ENCODE results near the gene KLRG1. TPM values are rescaled to one million over a fixed set of nuclear protein-coding genes. Genes with fewer than 3 reads are reported as not detected.

The KLRG1 gene
- total and polyA plus RNA-seq, 10 donors = 2.0 to 35.9 (median 28.0) TPM

GRCh38 chr12:8947737-8948136, 41.6 kb upstream of the KLRG1 start:
- intact Hi-C loops (cut with DNase I; ENCODE audit: low total_unique reads) = no loop called here
- peak overlapping the region in 4 of 8 donors; percentile 21 to 98 (median 96) for H3K27ac ChIP-seq
- H3K27me3 ChIP-seq (replicated peaks in 1 of 7) = no peaks in the 10 kb centered on the region
- peaks cover 0 to 2% (median 0%) of the 10 kb centered on the region in 8 donors for H3K9me3 ChIP-seq
- H3K4me1 ChIP-seq = peaks cover 18 to 62% (median 39%) of the 10 kb centered on the region in 6 donors
- TF ChIP-seq POLR2A (IDR thresholded peaks at IDR 0.05) (no peak), POLR2AphosphoS5 (IDR thresholded peaks at IDR 0.05) (no peak), CTCF (IDR thresholded peaks at IDR 0.05 in 8 of 11, conservative IDR thresholded peaks at IDR 0.05 in 3 of 11) (no peak)
- DNase-seq = no peak
- peaks cover 0 to 42% (median 35%) of the 10 kb centered on the region in 6 donors for H3K36me3 ChIP-seq
- H3K4me3 ChIP-seq = peak overlapping the region in 4 of 8 donors; percentile 87 to 95 (median 90)

GRCh38 chr12:8948701-8949341, 40.5 kb upstream of the KLRG1 start:
- TF ChIP-seq CTCF (IDR thresholded peaks at IDR 0.05 in 8 of 11, conservative IDR thresholded peaks at IDR 0.05 in 3 of 11) (no peak), POLR2A (IDR thresholded peaks at IDR 0.05) (no peak), POLR2AphosphoS5 (IDR thresholded peaks at IDR 0.05) (no peak)
- Histone ChIP-seq H3K4me1 (peaks cover 18 to 73% (median 39%) of the 10 kb centered on the region in 6 donors), H3K27ac (peak overlapping the region; percentile 96 to 98 (median 97)), H3K9me3 (peaks cover 0 to 11% (median 4%) of the 10 kb centered on the region in 8 donors), H3K27me3 (replicated peaks in 1 of 7) (no peaks in the 10 kb centered on the region), H3K36me3 (peaks cover 0 to 33% (median 24%) of the 10 kb centered on the region in 6 donors), H3K4me3 (peak overlapping the region; percentile 60 to 95 (median 88))
- DNase-seq = no peak
- intact Hi-C loops (cut with DNase I; ENCODE audit: low total_unique reads) = no loop called here
- WGBS, 5 donors = 0 to 1% (median 1%) methylated on average over 15 of the region's 15 CpGs

GRCh38 chr12:8949342-8950220, 39.8 kb upstream of the KLRG1 start, which contains the start of gene M6PR:
TSS of gene M6PR (minus strand) at chr12:8949645. CDS start at chr12:8946404, 3,241 bp downstream.
- TF ChIP-seq POLR2AphosphoS5 (IDR thresholded peaks at IDR 0.05) = peak; percentile 91 to 93 (median 92)
- peak in 1 of 3 donors; percentile 78 for TF ChIP-seq POLR2A (IDR thresholded peaks at IDR 0.05)
- TF ChIP-seq CTCF (IDR thresholded peaks at IDR 0.05 in 8 of 11, conservative IDR thresholded peaks at IDR 0.05 in 3 of 11) = peak; percentile 27 to 73 (median 56)
- H3K9me3 ChIP-seq = peaks cover 0 to 11% (median 4%) of the 10 kb centered on the region in 8 donors
- H3K27ac ChIP-seq = peak within 1 kb of the TSS; percentile 96 to 98 (median 97)
- peak; percentile 98 for DNase-seq
- H3K4me1 ChIP-seq = peaks cover 18 to 78% (median 39%) of the 10 kb centered on the region in 6 donors
- peak within 1 kb of the TSS; percentile 60 to 95 (median 88) for H3K4me3 ChIP-seq
- intact Hi-C loops (cut with DNase I; ENCODE audit: low total_unique reads) = loop anchor here (5.0 kb wide), 1 partner anchor 88 kb away; no protein-coding TSS in a partner anchor
- no peaks in the 10 kb centered on the region for H3K27me3 ChIP-seq (replicated peaks in 1 of 7)
- H3K36me3 ChIP-seq = peaks cover 0 to 29% (median 17%) of the 10 kb centered on the region in 6 donors
- WGBS, 5 donors = 0 to 1% (median 0%) methylated on average over 59 to 66 of the region's 66 CpGs
